Loucy (cell line): ENCODE results near the gene TSPAN9.

Experiments used
- EZH2phosphoT487 ChIP-seq: fragments of 200-600 bp; IDR thresholded peaks from 2 replicates; pipeline ENCODE4 v1.6.1; 2018; ENCODE audit warnings: antibody characterized with exemption, mild to moderate bottlenecking, moderate library complexity, borderline replicate concordance
- TF ChIP-seq, protein P1 (sequence below): fragments of 200-600 bp; sonication (generic); conservative IDR thresholded peaks from 2 replicates; pipeline ENCODE4 v1.5.1; 2014; ENCODE audit warnings: mild to moderate bottlenecking, antibody characterized with exemption, low read length

- TF ChIP-seq, protein P1, sequence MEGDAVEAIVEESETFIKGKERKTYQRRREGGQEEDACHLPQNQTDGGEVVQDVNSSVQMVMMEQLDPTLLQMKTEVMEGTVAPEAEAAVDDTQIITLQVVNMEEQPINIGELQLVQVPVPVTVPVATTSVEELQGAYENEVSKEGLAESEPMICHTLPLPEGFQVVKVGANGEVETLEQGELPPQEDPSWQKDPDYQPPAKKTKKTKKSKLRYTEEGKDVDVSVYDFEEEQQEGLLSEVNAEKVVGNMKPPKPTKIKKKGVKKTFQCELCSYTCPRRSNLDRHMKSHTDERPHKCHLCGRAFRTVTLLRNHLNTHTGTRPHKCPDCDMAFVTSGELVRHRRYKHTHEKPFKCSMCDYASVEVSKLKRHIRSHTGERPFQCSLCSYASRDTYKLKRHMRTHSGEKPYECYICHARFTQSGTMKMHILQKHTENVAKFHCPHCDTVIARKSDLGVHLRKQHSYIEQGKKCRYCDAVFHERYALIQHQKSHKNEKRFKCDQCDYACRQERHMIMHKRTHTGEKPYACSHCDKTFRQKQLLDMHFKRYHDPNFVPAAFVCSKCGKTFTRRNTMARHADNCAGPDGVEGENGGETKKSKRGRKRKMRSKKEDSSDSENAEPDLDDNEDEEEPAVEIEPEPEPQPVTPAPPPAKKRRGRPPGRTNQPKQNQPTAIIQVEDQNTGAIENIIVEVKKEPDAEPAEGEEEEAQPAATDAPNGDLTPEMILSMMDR = no peak
- no peak for TF ChIP-seq EZH2phosphoT487
These were observed 82.9 kb downstream of the TSPAN9 start for GRCh38 chr12:3160081-3160480.
